PC-3 (cell line): Measurements from ENCODE around the gene RAI14. TPM values are rescaled to one million over a fixed set of nuclear protein-coding genes. Genes with fewer than 3 reads are reported as not detected.

ENCODE experiments used
- ATAC-seq: fragments of 200-7000 bp; cut with Tn5 transposase; 2 replicates; pipeline ENCODE4 v1.9.1; 2020; ENCODE audit warnings: mild to moderate bottlenecking, moderate library complexity
- BruUV-seq: library from RNA; stranded (reverse); fragments of 400-500 nt; replicated peaks from 2 replicates; lab custom pipeline; 2021; lab: Mats Ljungman, UMichigan
- CTCF ChIA-PET: fragments of 300-600 bp; sonication (Branson Sonifier 250); formaldehyde crosslinking; loops from one replicate; lab custom pipeline; 2022; ENCODE audit warnings: antibody characterized with exemption; lab: Charles Lee
- POLR2A ChIA-PET: fragments of 300-600 bp; sonication (Branson Sonifier 250); formaldehyde crosslinking; loops from one replicate; lab custom pipeline; 2022; ENCODE audit warnings: antibody characterized with exemption; ENCODE audit not compliant: unreplicated experiment; lab: Charles Lee
- DNase-seq: peaks from one replicate; pipeline ENCODE4 v3.0.0-alpha.2; 2015
- H2AFZ ChIP-seq: fragments of 300-600 bp; sonication (generic); 2 replicates; pipeline ENCODE4 v1.6.0; 2016; ENCODE audit warnings: antibody characterized with exemption, low read length
- H3F3A ChIP-seq: fragments of 300-600 bp; sonication (generic); one replicate; pipeline ENCODE4 v1.6.0; 2017; ENCODE audit warnings: antibody characterized with exemption, low read length, control low read depth, mild to moderate bottlenecking; ENCODE audit not compliant: unreplicated experiment
- H3K27ac ChIP-seq: fragments of 300-600 bp; sonication (generic); 2 replicates; pipeline ENCODE4 v1.5.1; 2016; ENCODE audit warnings: mild to moderate bottlenecking, low read length
- H3K27me3 ChIP-seq: fragments of 300-600 bp; sonication (generic); 2 replicates; pipeline ENCODE4 v1.6.1; 2016; ENCODE audit warnings: low read length, mixed read lengths
- H3K36me3 ChIP-seq: fragments of 300-600 bp; sonication (generic); 2 replicates; pipeline ENCODE4 v1.6.1; 2016; ENCODE audit warnings: low read depth, mixed run types, low read length, mixed read lengths
- H3K4me1 ChIP-seq: fragments of 300-600 bp; sonication (generic); 2 replicates; pipeline ENCODE4 v1.5.1; 2016; ENCODE audit warnings: low read length; ENCODE audit not compliant: insufficient read depth
- H3K4me2 ChIP-seq: fragments of 300-600 bp; sonication (generic); 2 replicates; pipeline ENCODE4 v1.6.0; 2016; ENCODE audit warnings: low read length
- H3K4me3 ChIP-seq: fragments of 300-600 bp; sonication (generic); 2 replicates; pipeline ENCODE4 v1.5.1; 2016; ENCODE audit warnings: mild to moderate bottlenecking, low read length, mixed read lengths
- H3K79me2 ChIP-seq: fragments of 300-600 bp; sonication (generic); 2 replicates; pipeline ENCODE4 v1.6.1; 2017; ENCODE audit warnings: low read length, mixed read lengths
- H3K9ac ChIP-seq: fragments of 300-600 bp; sonication (generic); 2 replicates; pipeline ENCODE4 v1.6.0; 2016; ENCODE audit warnings: mild to moderate bottlenecking, low read length
- H3K9me2 ChIP-seq: fragments of 300-600 bp; sonication (generic); replicated peaks from 2 replicates; pipeline ENCODE4 v1.6.1; 2016; ENCODE audit warnings: mixed run types, low read length, mixed read lengths
- H3K9me3 ChIP-seq: fragments of 300-600 bp; sonication (generic); 2 replicates; pipeline ENCODE4 v1.6.1; 2016; ENCODE audit warnings: low read length, mixed read lengths
- H4K20me1 ChIP-seq: fragments of 300-600 bp; sonication (generic); 2 replicates; pipeline ENCODE4 v1.6.1; 2016; ENCODE audit warnings: low read length, mixed read lengths
- CTCF ChIP-seq: fragments of 300-600 bp; sonication (generic); conservative IDR thresholded peaks from 2 replicates; pipeline ENCODE4 v1.5.1; 2017; ENCODE audit warnings: antibody characterized with exemption, low read depth, mild to moderate bottlenecking, low read length
- EZH2 ChIP-seq: fragments of 300-600 bp; sonication (generic); IDR thresholded peaks from one replicate; pipeline ENCODE4 v1.6.1; 2017; ENCODE audit warnings: antibody characterized with exemption, mild to moderate bottlenecking, low read length; ENCODE audit not compliant: unreplicated experiment
- EZH2phosphoT487 ChIP-seq: fragments of 300-600 bp; sonication (generic); IDR thresholded peaks from 2 replicates; pipeline ENCODE4 v1.6.1; 2018; ENCODE audit warnings: mild to moderate bottlenecking, antibody characterized with exemption, low read length, borderline replicate concordance
- intact Hi-C: fragments of 100-400 bp; cut with micrococcal nuclease; formaldehyde crosslinking; loops from 2 replicates; pipeline ENCODE4 v1.9.0; 2023
- total RNA-seq: library from RNA; depleted of rRNA; stranded (reverse); fragments of >200 nt; gene quantifications from 2 replicates; pipeline ENCODE4 v1.2.3, GENCODE V29; 2014

The RAI14 gene
- total RNA-seq, 1 experiment from 2014 or later, result 73.5 TPM

DNA sequence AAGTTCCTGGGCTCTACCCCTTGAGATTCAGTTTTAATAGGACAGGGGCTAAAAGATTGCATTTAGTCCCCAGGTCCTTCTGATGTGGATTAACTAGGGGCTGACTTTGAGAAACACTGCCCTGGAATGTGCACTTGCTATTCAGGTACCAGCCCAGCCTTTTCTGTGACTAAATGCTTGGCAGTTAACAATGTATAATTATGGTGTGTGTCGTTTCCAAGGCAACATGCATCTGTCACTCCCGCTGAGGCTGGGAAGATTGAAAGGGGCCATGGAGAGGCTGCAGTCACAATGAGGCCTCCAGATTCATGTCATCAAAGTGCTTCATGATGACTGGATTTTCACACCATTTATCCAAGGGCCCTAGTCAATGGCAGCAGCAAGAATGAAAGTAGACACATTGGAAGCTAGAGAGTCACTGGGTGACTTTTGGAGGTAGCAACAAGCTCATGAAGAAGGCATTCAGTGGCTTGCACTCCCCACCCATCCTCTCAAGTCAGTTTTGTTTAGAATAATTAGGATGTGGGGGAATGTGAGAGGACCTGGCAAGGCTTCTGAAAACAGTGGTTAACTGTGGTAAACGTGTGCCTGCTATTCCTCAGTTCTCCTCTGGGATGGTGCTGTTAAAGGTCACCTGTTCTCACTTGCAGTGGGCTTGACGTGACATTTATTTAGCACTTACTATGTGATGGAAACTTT, 28.3 kb downstream of the RAI14 start:
- ChIA-PET POLR2A (no interaction called here), CTCF (no interaction called here)
- Histone ChIP-seq H3K79me2 (peaks cover 95% of the 10 kb centered on the region), H3K9me2 (no peaks in the 10 kb centered on the region), H3K4me3 (no peak overlapping the region), H3K36me3 (peaks cover 24% of the 10 kb centered on the region), H3K4me1 (peaks cover 53% of the 10 kb centered on the region), H3K4me2 (peak overlapping the region; percentile 25), H3K27me3 (no peaks in the 10 kb centered on the region), H2AFZ (no peak overlapping the region), H3K27ac (peak overlapping the region; percentile 72), H3K9me3 (no peaks in the 10 kb centered on the region), H3F3A (no peaks in the 10 kb centered on the region), H3K9ac (no peak overlapping the region), H4K20me1 (peaks cover 5% of the 10 kb centered on the region; the same call in 1 of the 2 replicates)
- peak; percentile 68 for ATAC-seq
- intact Hi-C loops, result loop anchor here (1.0 to 10.0 kb wide), 2 partner anchors 33 to 160 kb away; no protein-coding TSS in a partner anchor
- BruUV-seq, result no TSS peak
- TF ChIP-seq CTCF (no peak), EZH2phosphoT487 (no peak), EZH2 (no peak)
- DNase-seq, result peak; percentile 80

GRCh38 chr5:34684980-34685352, 28.8 kb downstream of the RAI14 start:
- CTCF ChIA-PET, result no interaction called here
- peaks cover 53% of the 10 kb centered on the region for H3K4me1 ChIP-seq
- H2AFZ ChIP-seq, result no peak overlapping the region
- ATAC-seq (no peak), DNase-seq (no peak)
- no peak for TF ChIP-seq CTCF
- TF ChIP-seq EZH2phosphoT487, result no peak
- no peak for TF ChIP-seq EZH2
- H3K4me2 ChIP-seq, result no peak overlapping the region
- H3K9me2 ChIP-seq, result no peaks in the 10 kb centered on the region
- peak overlapping the region; percentile 72 for H3K27ac ChIP-seq
- no peak overlapping the region for H3K9ac ChIP-seq
- peaks cover 1% of the 10 kb centered on the region; the same call in 1 of the 2 replicates for H4K20me1 ChIP-seq
- peaks cover 93% of the 10 kb centered on the region for H3K79me2 ChIP-seq
- POLR2A ChIA-PET, result no interaction called here
- no peak overlapping the region for H3K4me3 ChIP-seq
- H3F3A ChIP-seq, result no peaks in the 10 kb centered on the region
- BruUV-seq, result no TSS peak
- H3K36me3 ChIP-seq, result peaks cover 27% of the 10 kb centered on the region
- H3K27me3 ChIP-seq, result no peaks in the 10 kb centered on the region
- intact Hi-C loops, result loop anchor here (1.0 to 10.0 kb wide), 2 partner anchors 32 to 160 kb away; no protein-coding TSS in a partner anchor
- no peaks in the 10 kb centered on the region for H3K9me3 ChIP-seq
